Trophoblast cell (in vitro differentiated cells and primary cell): ENCODE data around the gene NTN4.

Source experiments
- DNase-seq, 2 donors: peaks; one replicate each; pipeline ENCODE4 v3.0.0-alpha.2; 2016
- H2AFZ ChIP-seq: 2 replicates; pipeline ENCODE4 v1.6.1; 2013; ENCODE audit warnings: low read length, moderate library complexity, mild to moderate bottlenecking; ENCODE audit not compliant: insufficient read depth, poor library complexity
- H2AK5ac ChIP-seq: 2 replicates; pipeline ENCODE4 v1.6.1; 2013; ENCODE audit warnings: mild to moderate bottlenecking, low read length
- H2BK120ac ChIP-seq: 2 replicates; pipeline ENCODE4 v1.6.1; 2013; ENCODE audit warnings: low read length, mild to moderate bottlenecking, moderate library complexity; ENCODE audit not compliant: insufficient read depth, poor library complexity
- H2BK12ac ChIP-seq: 2 replicates; pipeline ENCODE4 v1.6.1; 2013; ENCODE audit warnings: mild to moderate bottlenecking, low read length, moderate library complexity
- H2BK5ac ChIP-seq: 2 replicates; pipeline ENCODE4 v1.6.1; 2013; ENCODE audit warnings: low read length, low read depth, moderate library complexity, mild to moderate bottlenecking; ENCODE audit not compliant: poor library complexity
- H3K14ac ChIP-seq: 2 replicates; pipeline ENCODE4 v1.6.1; 2013; ENCODE audit warnings: mild to moderate bottlenecking, low read length
- H3K18ac ChIP-seq: 2 replicates; pipeline ENCODE4 v1.6.1; 2013; ENCODE audit warnings: mild to moderate bottlenecking, low read length
- H3K23ac ChIP-seq: 2 replicates; pipeline ENCODE4 v1.6.1; 2013; ENCODE audit warnings: low read length
- H3K27ac ChIP-seq: 2 replicates; pipeline ENCODE4 v1.5.1; 2013; ENCODE audit warnings: low read depth, mild to moderate bottlenecking, inconsistent platforms, low read length, moderate library complexity
- H3K27me3 ChIP-seq: 2 replicates; pipeline ENCODE4 v1.6.1; 2013; ENCODE audit warnings: inconsistent platforms, mild to moderate bottlenecking, low read length, moderate library complexity; ENCODE audit not compliant: insufficient read depth
- H3K36me3 ChIP-seq, 2 experiments: 1 replicate in 1 of 2; 2 replicates in 1 of 2; pipeline ENCODE4 v1.6.1; 2013; ENCODE audit warnings: low read length in 2 of 2, mild to moderate bottlenecking in 2 of 2, moderate library complexity in 1 of 2; ENCODE audit not compliant: insufficient read depth in 2 of 2, control insufficient read depth in 1 of 2
- H3K4ac ChIP-seq: 2 replicates; pipeline ENCODE4 v1.6.1; 2013; ENCODE audit warnings: low read depth, mild to moderate bottlenecking, low read length, moderate library complexity
- H3K4me1 ChIP-seq, 2 experiments: 1 replicate in 1 of 2; 2 replicates in 1 of 2; pipeline ENCODE4 v1.6.1; 2013; ENCODE audit warnings: low read length in 2 of 2, mild to moderate bottlenecking in 2 of 2, moderate library complexity in 1 of 2; ENCODE audit not compliant: insufficient read depth in 2 of 2, control insufficient read depth in 1 of 2
- H3K4me2 ChIP-seq: 2 replicates; pipeline ENCODE4 v1.6.1; 2013; ENCODE audit warnings: inconsistent platforms, mild to moderate bottlenecking, low read length, moderate library complexity
- H3K4me3 ChIP-seq: 2 replicates; pipeline ENCODE4 v1.5.1; 2013; ENCODE audit warnings: mild to moderate bottlenecking, low read depth, low read length, inconsistent platforms
- H3K79me1 ChIP-seq: one replicate; pipeline ENCODE4 v1.6.1; 2013; ENCODE audit warnings: low read length
- H3K79me2 ChIP-seq: 2 replicates; pipeline ENCODE4 v1.6.1; 2013; ENCODE audit warnings: low read length, mild to moderate bottlenecking; ENCODE audit not compliant: control insufficient read depth, insufficient read depth, poor library complexity
- H3K9ac ChIP-seq: 2 replicates; pipeline ENCODE4 v1.6.1; 2013; ENCODE audit warnings: mild to moderate bottlenecking, low read length
- H3K9me3 ChIP-seq: 2 replicates; pipeline ENCODE4 v1.6.1; 2013; ENCODE audit warnings: low read depth, mild to moderate bottlenecking, control low read depth, inconsistent platforms, low read length; ENCODE audit not compliant: insufficient read depth
- H4K12ac ChIP-seq: 2 replicates; pipeline ENCODE4 v1.6.1; 2013; ENCODE audit warnings: low read depth, mild to moderate bottlenecking, low read length, moderate library complexity
- H4K8ac ChIP-seq: 2 replicates; pipeline ENCODE4 v1.6.1; 2013; ENCODE audit warnings: low read depth, mild to moderate bottlenecking, low read length, moderate library complexity
- H4K91ac ChIP-seq: one replicate; pipeline ENCODE4 v1.6.1; 2013; ENCODE audit warnings: low read depth, mild to moderate bottlenecking, low read length, moderate library complexity
- WGBS: extraction: QIAGEN DNeasy Blood & Tissue Kit; methylation state at CpG from one replicate; pipeline ENCODE4 v1.1.7; 2013; ENCODE audit warnings: missing lambda C conversion rate; ENCODE audit not compliant: insufficient read length, insufficient coverage; ENCODE audit errors: extremely low coverage; 5-methylcytosine and 5-hydroxymethylcytosine counted together

NTN4 gene

GRCh38 chr12:95640516-95640915 is 150.0 kb downstream of the NTN4 start:
- no peaks in the 10 kb centered on the region for H3K4me1 ChIP-seq
- no peak for DNase-seq
- H4K8ac ChIP-seq = no peak overlapping the region
- H2BK12ac ChIP-seq = no peak overlapping the region
- no peak overlapping the region for H2BK120ac ChIP-seq
- no peak overlapping the region for H2AFZ ChIP-seq
- H3K27ac ChIP-seq = no peak overlapping the region
- no peak overlapping the region for H3K18ac ChIP-seq
- H3K36me3 ChIP-seq = no peaks in the 10 kb centered on the region
- H3K27me3 ChIP-seq = no peaks in the 10 kb centered on the region
- no peak overlapping the region for H3K4me3 ChIP-seq
- no peaks in the 10 kb centered on the region for H3K79me2 ChIP-seq
- no peaks in the 10 kb centered on the region for H3K79me1 ChIP-seq
- no peak overlapping the region for H3K23ac ChIP-seq
- no peak overlapping the region for H2AK5ac ChIP-seq
- WGBS = no CpG with 5 or more reads among the region's 3 CpGs
- no peak overlapping the region for H4K91ac ChIP-seq
- no peak overlapping the region for H2BK5ac ChIP-seq
- peaks cover 2% of the 10 kb centered on the region for H3K9me3 ChIP-seq
- no peak overlapping the region for H3K4ac ChIP-seq
- H4K12ac ChIP-seq = no peak overlapping the region
- H3K14ac ChIP-seq = no peak overlapping the region
- H3K9ac ChIP-seq = no peak overlapping the region
- no peak overlapping the region for H3K4me2 ChIP-seq

- peak; percentile 54 to 87 for DNase-seq
- no peak overlapping the region for H2AK5ac ChIP-seq
- H3K14ac ChIP-seq = no peak overlapping the region
- H3K79me1 ChIP-seq = peaks cover 2% of the 10 kb centered on the region
- no CpG with 5 or more reads among the region's 8 CpGs for WGBS
- H2BK12ac ChIP-seq = no peak overlapping the region
- H4K8ac ChIP-seq = no peak overlapping the region
- no peak overlapping the region for H3K9ac ChIP-seq
- no peaks in the 10 kb centered on the region for H3K4me1 ChIP-seq
- H3K9me3 ChIP-seq = peaks cover 2% of the 10 kb centered on the region
- H3K79me2 ChIP-seq = no peaks in the 10 kb centered on the region
- H3K27me3 ChIP-seq = no peaks in the 10 kb centered on the region
- H3K18ac ChIP-seq = no peak overlapping the region
- H3K23ac ChIP-seq = no peak overlapping the region
- H2AFZ ChIP-seq = no peak overlapping the region
- H2BK120ac ChIP-seq = no peak overlapping the region
- H3K36me3 ChIP-seq = no peaks in the 10 kb centered on the region
- H4K12ac ChIP-seq = no peak overlapping the region
- H2BK5ac ChIP-seq = no peak overlapping the region
- H3K4me3 ChIP-seq = no peak overlapping the region
- H4K91ac ChIP-seq = no peak overlapping the region
- H3K27ac ChIP-seq = no peak overlapping the region
- no peak overlapping the region for H3K4ac ChIP-seq
- no peak overlapping the region for H3K4me2 ChIP-seq
These were observed 153.0 kb downstream of the NTN4 start for GRCh38 chr12:95637471-95638155.

GRCh38 chr12:95637010-95637409 is 153.6 kb downstream of the NTN4 start:
- no peak overlapping the region for H2BK12ac ChIP-seq
- H3K9ac ChIP-seq = no peak overlapping the region
- H3K23ac ChIP-seq = no peak overlapping the region
- WGBS = no CpG with 5 or more reads among the region's 24 CpGs
- no peak overlapping the region for H3K4me3 ChIP-seq
- no peak overlapping the region for H2BK120ac ChIP-seq
- no peak overlapping the region for H3K14ac ChIP-seq
- H2AK5ac ChIP-seq = no peak overlapping the region
- no peak overlapping the region for H3K4ac ChIP-seq
- H2AFZ ChIP-seq = no peak overlapping the region
- no peak overlapping the region for H4K8ac ChIP-seq
- no peak overlapping the region for H4K91ac ChIP-seq
- H4K12ac ChIP-seq = no peak overlapping the region
- H2BK5ac ChIP-seq = no peak overlapping the region
- H3K79me2 ChIP-seq = no peaks in the 10 kb centered on the region
- no peaks in the 10 kb centered on the region for H3K27me3 ChIP-seq
- peaks cover 2% of the 10 kb centered on the region for H3K9me3 ChIP-seq
- H3K4me1 ChIP-seq = no peaks in the 10 kb centered on the region
- no peak overlapping the region for H3K27ac ChIP-seq
- no peak overlapping the region for H3K18ac ChIP-seq
- no peaks in the 10 kb centered on the region for H3K36me3 ChIP-seq
- H3K4me2 ChIP-seq = no peak overlapping the region
- DNase-seq = peak in 1 of 2 donors; percentile 21
- H3K79me1 ChIP-seq = peaks cover 2% of the 10 kb centered on the region

GRCh38 chr12:95634622-95635621 is 155.6 kb downstream of the NTN4 start:
- no peaks in the 10 kb centered on the region for H3K36me3 ChIP-seq
- no peak overlapping the region for H2AFZ ChIP-seq
- no peak overlapping the region for H3K18ac ChIP-seq
- H3K9me3 ChIP-seq = peaks cover 2% of the 10 kb centered on the region
- H3K27me3 ChIP-seq = no peaks in the 10 kb centered on the region
- H3K4me1 ChIP-seq = no peaks in the 10 kb centered on the region
- H4K8ac ChIP-seq = no peak overlapping the region
- no peak overlapping the region for H2BK120ac ChIP-seq
- H3K23ac ChIP-seq = no peak overlapping the region
- H4K12ac ChIP-seq = no peak overlapping the region
- no peak overlapping the region for H2AK5ac ChIP-seq
- no peak overlapping the region for H4K91ac ChIP-seq
- no peak overlapping the region for H3K14ac ChIP-seq
- no peak overlapping the region for H2BK12ac ChIP-seq
- DNase-seq = no peak
- no peaks in the 10 kb centered on the region for H3K79me2 ChIP-seq
- no peak overlapping the region for H3K27ac ChIP-seq
- H2BK5ac ChIP-seq = no peak overlapping the region
- no peak overlapping the region for H3K4me3 ChIP-seq
- H3K79me1 ChIP-seq = peaks cover 2% of the 10 kb centered on the region
- no peak overlapping the region for H3K4ac ChIP-seq
- WGBS = no CpG with 5 or more reads among the region's 9 CpGs
- H3K9ac ChIP-seq = no peak overlapping the region
- H3K4me2 ChIP-seq = no peak overlapping the region
